Urinary bladder (tissue), 4 donors: Measurements from ENCODE around the gene CCL27. TPM values are rescaled to one million over a fixed set of nuclear protein-coding genes. Genes with fewer than 3 reads are reported as not detected.

Experiments
- DNase-seq: peaks from one replicate; pipeline ENCODE4 v3.0.0-alpha.2; 2015; ENCODE audit errors: extremely low spot score
- H3K27ac ChIP-seq: one replicate; pipeline ENCODE4 v1.5.1; 2013; ENCODE audit warnings: low read depth, mild to moderate bottlenecking, moderate library complexity
- H3K36me3 ChIP-seq: one replicate; pipeline ENCODE4 v1.6.1; 2013; ENCODE audit warnings: mild to moderate bottlenecking, moderate library complexity; ENCODE audit not compliant: insufficient read depth
- H3K4me1 ChIP-seq: one replicate; pipeline ENCODE4 v1.6.1; 2013; ENCODE audit warnings: mild to moderate bottlenecking, moderate library complexity; ENCODE audit not compliant: insufficient read depth
- H3K4me3 ChIP-seq: one replicate; pipeline ENCODE4 v1.5.1; 2013; ENCODE audit warnings: low read depth, low read length
- WGBS: extraction: QIAGEN DNeasy Blood & Tissue Kit; methylation state at CpG from one replicate; pipeline ENCODE4 v1.1.7; 2013; 5-methylcytosine and 5-hydroxymethylcytosine counted together
- polyA plus RNA-seq: library from polyadenylated mRNA; stranded (reverse); fragments of 200-250 nt; gene quantifications from one replicate; pipeline ENCODE4 v1.2.3, GENCODE V29; 2013
- total RNA-seq: library from RNA; depleted of rRNA; stranded (reverse); fragments of >200 nt; gene quantifications from one replicate; pipeline ENCODE4 v1.2.3, GENCODE V29; 2014
- donor health status: healthy with polysubstance abuse.
- donor health status: healthy.

Gene CCL27
- total and polyA plus RNA-seq, 2 donors = 0.32 TPM; not detected in 1

DNA sequence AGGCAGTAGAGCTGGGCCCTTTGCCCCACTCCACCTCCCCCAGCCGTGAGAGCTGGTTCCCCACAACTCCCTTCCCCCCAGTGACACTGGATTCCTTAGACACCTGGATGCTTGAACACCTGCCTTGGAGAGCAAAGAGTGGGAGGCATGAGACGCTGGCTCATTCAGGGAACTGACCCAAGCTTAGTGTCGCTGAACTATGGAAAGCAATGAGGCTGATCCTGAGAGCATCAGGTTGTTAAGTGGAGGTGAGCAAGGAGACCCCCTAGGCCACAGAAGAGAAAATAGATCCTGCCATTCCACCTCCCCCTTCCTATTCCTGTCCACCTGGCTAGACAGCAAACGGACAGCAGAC lies 26.6 kb upstream of the CCL27 start:
- no peaks in the 10 kb centered on the region for H3K36me3 ChIP-seq
- no peak for DNase-seq
- WGBS = 76% methylated on average over 4 of the region's 4 CpGs
- no peak overlapping the region for H3K4me3 ChIP-seq
- H3K27ac ChIP-seq = no peak overlapping the region
- H3K4me1 ChIP-seq = no peaks in the 10 kb centered on the region

DNA sequence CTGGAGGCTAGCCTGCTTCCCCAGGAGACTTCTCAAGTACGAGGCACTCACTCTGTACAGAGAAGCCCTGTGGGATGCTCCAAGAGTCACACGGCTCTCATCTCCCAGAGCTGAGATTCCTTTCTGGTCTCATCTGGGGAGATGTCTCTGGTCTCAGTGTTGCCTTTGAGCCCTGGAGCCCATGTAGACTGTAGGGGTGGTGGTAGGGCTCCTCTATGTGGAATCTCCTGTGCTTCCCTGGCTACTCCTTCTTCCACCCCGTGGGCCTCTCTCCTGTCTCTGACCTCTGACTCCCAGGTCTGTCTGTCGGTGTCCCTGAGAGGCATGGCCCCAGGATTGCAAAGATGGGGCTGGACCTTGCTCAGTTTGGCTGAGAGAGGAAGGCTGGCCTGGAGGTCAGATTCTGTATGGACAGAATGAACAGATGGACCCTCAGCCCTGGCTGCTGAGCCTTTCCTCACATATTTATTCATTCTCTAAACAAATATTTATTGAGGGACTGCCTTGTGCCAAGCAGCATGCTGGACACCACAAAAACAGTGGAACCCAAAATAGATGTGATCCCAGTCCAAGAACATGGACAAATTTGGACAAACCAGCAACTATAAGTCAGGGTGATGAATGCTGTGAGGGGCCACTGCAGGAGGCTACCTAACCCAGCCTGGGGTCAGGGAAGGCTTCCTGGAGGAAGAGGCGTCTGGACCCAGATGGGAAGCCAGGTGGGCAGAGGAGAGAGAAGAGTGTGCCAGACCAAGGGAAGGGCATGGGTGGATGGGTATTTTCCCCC lies 26.1 kb upstream of the CCL27 start:
- H3K27ac ChIP-seq = no peak overlapping the region
- no peaks in the 10 kb centered on the region for H3K4me1 ChIP-seq
- no peak overlapping the region for H3K4me3 ChIP-seq
- WGBS = 61% methylated on average over 5 of the region's 5 CpGs
- DNase-seq = no peak
- no peaks in the 10 kb centered on the region for H3K36me3 ChIP-seq

GRCh38 chr9:34687276-34688030 lies 25.0 kb upstream of the CCL27 start:
- no peaks in the 10 kb centered on the region for H3K36me3 ChIP-seq
- DNase-seq = no peak
- no peak overlapping the region for H3K27ac ChIP-seq
- 81% methylated on average over 10 of the region's 10 CpGs for WGBS
- H3K4me3 ChIP-seq = no peak overlapping the region
- H3K4me1 ChIP-seq = no peaks in the 10 kb centered on the region

DNA sequence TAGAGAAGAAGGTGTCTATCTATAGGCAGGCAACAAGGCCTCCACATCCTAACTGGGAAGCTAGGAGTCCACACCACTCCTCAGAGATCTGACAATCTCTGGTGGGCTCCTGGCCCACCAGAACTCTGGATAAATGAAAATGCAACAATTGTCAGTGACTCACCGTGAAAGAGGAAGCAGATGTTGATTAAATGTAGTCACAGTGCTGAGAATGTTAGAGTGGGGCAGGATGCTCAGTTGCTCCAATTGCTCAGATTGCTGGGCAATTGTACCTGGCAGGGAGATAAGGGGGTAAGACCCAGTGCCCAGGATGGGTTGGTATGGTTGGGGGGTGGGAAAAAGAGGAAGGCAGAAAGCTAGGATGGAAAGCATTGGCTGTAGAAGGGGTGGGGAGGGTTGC lies 24.3 kb upstream of the CCL27 start:
- no peak for DNase-seq
- Histone ChIP-seq H3K27ac (no peak overlapping the region), H3K4me3 (no peak overlapping the region), H3K4me1 (no peaks in the 10 kb centered on the region), H3K36me3 (no peaks in the 10 kb centered on the region)
- WGBS = 44% methylated on average over 1 of the region's 1 CpG

- H3K4me1 ChIP-seq = no peaks in the 10 kb centered on the region
- DNase-seq = no peak
- H3K4me3 ChIP-seq = no peak overlapping the region
- WGBS = 79% methylated on average over 5 of the region's 5 CpGs
- no peak overlapping the region for H3K27ac ChIP-seq
- no peaks in the 10 kb centered on the region for H3K36me3 ChIP-seq
Measured at GRCh38 chr9:34686231-34686630, 23.8 kb upstream of the CCL27 start.

DNA sequence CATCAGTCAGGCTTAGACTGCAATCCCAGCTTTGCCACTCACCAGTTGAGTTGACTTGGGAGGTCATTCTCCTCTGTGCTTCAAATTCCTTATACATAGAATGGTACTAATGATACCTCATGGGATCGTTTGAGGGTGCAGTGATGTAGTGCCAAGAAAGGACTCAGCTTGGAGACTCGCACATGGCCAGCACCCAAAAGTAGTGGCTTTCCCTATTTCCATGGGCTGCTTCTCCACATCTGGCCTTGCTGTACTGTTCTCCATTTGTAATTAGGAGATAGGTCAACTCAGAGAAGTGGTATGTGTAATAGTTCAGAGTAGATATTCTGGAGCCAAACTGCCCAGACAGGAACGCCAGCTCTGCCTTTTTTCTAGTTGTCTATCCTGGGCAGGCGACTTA lies 23.1 kb upstream of the CCL27 start:
- DNase-seq = no peak
- H3K36me3 ChIP-seq = no peaks in the 10 kb centered on the region
- H3K4me1 ChIP-seq = no peaks in the 10 kb centered on the region
- 72% methylated on average over 4 of the region's 4 CpGs for WGBS
- H3K4me3 ChIP-seq = no peak overlapping the region
- H3K27ac ChIP-seq = no peak overlapping the region

GRCh38 chr9:34684816-34685215 lies 22.4 kb upstream of the CCL27 start:
- Histone ChIP-seq H3K27ac (no peak overlapping the region), H3K36me3 (no peaks in the 10 kb centered on the region), H3K4me3 (no peak overlapping the region), H3K4me1 (no peaks in the 10 kb centered on the region)
- WGBS = 97% methylated on average over 4 of the region's 4 CpGs
- no peak for DNase-seq

DNA sequence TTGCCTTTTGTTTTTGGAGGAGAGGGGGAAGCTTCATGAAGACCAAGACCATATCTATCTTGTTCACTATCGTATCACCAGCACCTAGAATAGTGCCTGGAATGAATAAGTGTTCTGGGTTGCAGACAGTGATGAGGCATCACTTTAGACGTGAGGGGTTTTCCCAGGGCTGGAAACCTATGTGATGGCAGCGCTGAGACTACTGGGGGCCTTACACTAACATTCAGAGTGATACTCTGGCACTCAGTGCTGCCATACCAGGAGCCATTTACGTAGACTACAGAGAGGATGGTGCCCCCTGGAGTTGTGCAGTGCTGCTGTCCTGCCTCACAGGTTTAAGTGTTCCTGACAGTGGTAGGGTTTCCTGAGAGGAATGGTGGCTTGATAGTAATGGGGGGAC lies 21.7 kb upstream of the CCL27 start:
- Histone ChIP-seq H3K4me1 (no peaks in the 10 kb centered on the region), H3K36me3 (no peaks in the 10 kb centered on the region), H3K27ac (no peak overlapping the region), H3K4me3 (no peak overlapping the region)
- no peak for DNase-seq
- WGBS = 90% methylated on average over 4 of the region's 4 CpGs

DNA sequence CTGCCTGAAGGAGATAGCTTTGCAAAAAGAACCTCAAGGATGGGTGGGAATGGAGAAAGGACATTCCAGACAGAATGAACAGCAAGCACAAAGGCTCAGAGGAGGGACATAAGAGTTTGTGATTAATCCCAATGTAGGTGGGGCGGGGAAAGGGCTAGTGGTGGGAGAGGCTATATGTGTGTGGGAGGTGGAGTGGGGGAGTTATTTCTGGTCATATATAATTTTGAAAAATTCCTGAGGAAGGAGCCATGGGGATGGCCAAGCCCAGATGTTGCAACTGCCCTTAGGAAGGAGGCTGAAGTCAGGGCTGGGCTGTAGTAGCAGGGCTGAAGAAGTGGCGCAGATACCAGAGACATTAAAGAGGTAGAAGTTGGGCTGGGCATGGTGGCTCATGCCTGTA lies 13.4 kb upstream of the CCL27 start:
- Histone ChIP-seq H3K4me3 (no peak overlapping the region), H3K27ac (no peak overlapping the region), H3K36me3 (no peaks in the 10 kb centered on the region), H3K4me1 (no peaks in the 10 kb centered on the region)
- DNase-seq = no peak
- WGBS = 100% methylated on average over 2 of the region's 2 CpGs

DNA sequence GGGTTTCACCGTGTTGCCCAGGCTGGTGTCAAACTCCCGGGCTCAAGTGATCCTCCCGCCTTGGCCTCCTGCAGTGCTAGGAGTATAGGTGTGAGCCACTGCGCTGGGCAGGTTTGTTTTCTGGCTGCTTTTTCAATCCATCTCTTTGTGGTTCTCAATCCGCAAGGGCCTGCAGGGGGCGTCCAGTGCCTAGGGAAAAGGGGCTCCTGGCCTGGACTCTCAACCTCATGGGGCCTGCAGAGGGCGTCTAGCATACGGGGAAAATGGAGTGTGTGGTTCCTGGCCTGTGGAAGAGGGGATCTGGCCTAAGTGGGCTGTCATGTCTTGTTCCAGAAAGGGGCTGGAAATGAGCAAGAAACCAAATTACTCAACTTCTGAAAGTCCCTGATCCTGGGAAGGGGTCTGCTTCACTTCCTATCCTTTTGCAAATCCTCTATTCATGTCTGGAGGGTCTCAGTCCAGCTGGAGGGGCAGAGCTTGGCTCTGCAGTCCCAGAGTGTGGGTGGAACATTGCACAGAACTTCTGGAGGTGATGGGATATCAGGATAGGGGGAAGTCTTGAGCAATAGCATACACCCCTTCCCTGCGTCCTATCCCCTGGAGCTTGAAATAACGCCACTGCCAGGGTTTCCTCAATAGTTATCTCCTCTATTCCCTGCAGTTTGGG lies 12.7 kb upstream of the CCL27 start:
- H3K4me3 ChIP-seq = no peak overlapping the region
- 39% methylated on average over 10 of the region's 10 CpGs for WGBS
- DNase-seq = no peak
- no peaks in the 10 kb centered on the region for H3K4me1 ChIP-seq
- no peaks in the 10 kb centered on the region for H3K36me3 ChIP-seq
- no peak overlapping the region for H3K27ac ChIP-seq

GRCh38 chr9:34674440-34674839 lies 12.0 kb upstream of the CCL27 start:
- Histone ChIP-seq H3K36me3 (no peaks in the 10 kb centered on the region), H3K4me3 (no peak overlapping the region), H3K27ac (no peak overlapping the region), H3K4me1 (no peaks in the 10 kb centered on the region)
- 87% methylated on average over 3 of the region's 3 CpGs for WGBS
- no peak for DNase-seq

- H3K4me3 ChIP-seq = no peak overlapping the region
- H3K4me1 ChIP-seq = no peaks in the 10 kb centered on the region
- 35% methylated on average over 1 of the region's 1 CpG for WGBS
- no peak overlapping the region for H3K27ac ChIP-seq
- no peak for DNase-seq
- no peaks in the 10 kb centered on the region for H3K36me3 ChIP-seq
Measured at GRCh38 chr9:34671307-34671706, 8.8 kb upstream of the CCL27 start.

DNA sequence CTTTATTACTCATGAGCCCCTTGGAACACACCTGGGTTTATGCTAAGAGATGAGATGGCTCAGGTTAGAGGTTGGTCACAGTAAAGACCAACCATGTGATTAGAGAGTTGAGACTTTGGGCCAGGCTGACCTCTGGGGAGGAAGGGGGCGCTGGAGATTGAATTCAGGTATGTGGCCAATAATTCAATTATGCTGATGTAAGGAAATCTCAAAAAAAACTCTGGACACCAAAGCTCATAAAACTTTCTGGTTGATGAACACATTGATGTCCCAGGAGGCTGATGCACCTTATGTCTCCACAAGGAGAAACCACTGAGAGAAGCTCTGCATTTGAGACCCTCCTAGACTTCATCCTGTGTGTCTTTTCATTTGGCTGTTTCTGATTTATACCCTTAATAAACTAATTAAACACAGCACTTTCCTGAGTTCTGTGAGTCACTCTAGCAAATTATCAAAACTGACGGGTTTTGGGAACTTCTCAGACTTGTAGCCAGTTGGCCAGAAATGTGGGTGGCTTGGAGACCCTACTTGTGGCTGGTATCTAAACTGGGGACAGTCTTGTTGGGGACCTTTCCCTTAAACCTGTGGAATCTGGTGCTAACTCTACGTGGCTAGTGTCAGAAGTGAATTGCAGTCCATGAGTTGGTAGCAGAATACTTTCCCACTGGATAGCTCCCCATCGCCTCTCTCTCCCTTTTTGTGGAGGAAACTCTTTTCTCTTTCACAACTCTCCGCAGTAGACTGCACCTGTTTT lies 7.5 kb upstream of the CCL27 start:
- Histone ChIP-seq H3K36me3 (no peaks in the 10 kb centered on the region), H3K4me3 (no peak overlapping the region), H3K27ac (no peak overlapping the region), H3K4me1 (no peaks in the 10 kb centered on the region)
- 93% methylated on average over 5 of the region's 5 CpGs for WGBS
- DNase-seq = no peak
